ENCODE data around the gene C6orf89.

The C6orf89 gene

GRCh38 chr6:36953931-36954261 is 68.1 kb downstream of the C6orf89 start:
- H3K36me3 ChIP-seq = no peaks in the 10 kb centered on the region
- H3K4me1 ChIP-seq = no peaks in the 10 kb centered on the region
- TF ChIP-seq, protein P1, sequence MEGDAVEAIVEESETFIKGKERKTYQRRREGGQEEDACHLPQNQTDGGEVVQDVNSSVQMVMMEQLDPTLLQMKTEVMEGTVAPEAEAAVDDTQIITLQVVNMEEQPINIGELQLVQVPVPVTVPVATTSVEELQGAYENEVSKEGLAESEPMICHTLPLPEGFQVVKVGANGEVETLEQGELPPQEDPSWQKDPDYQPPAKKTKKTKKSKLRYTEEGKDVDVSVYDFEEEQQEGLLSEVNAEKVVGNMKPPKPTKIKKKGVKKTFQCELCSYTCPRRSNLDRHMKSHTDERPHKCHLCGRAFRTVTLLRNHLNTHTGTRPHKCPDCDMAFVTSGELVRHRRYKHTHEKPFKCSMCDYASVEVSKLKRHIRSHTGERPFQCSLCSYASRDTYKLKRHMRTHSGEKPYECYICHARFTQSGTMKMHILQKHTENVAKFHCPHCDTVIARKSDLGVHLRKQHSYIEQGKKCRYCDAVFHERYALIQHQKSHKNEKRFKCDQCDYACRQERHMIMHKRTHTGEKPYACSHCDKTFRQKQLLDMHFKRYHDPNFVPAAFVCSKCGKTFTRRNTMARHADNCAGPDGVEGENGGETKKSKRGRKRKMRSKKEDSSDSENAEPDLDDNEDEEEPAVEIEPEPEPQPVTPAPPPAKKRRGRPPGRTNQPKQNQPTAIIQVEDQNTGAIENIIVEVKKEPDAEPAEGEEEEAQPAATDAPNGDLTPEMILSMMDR (IDR thresholded peaks at IDR 0.05; ENCODE audit: low read depth, low read length) = no peak
- no peak overlapping the region for H3K4me3 ChIP-seq (ENCODE audit: low read depth, low read length)
- no peaks in the 10 kb centered on the region for H3K27me3 ChIP-seq
- no peak for DNase-seq
- H3K9me3 ChIP-seq = no peaks in the 10 kb centered on the region

- Histone ChIP-seq H3K4me3 (ENCODE audit: low read depth, low read length) (no peak within 1 kb of the TSS), H3K27me3 (no peaks in the 10 kb centered on the region), H3K36me3 (no peaks in the 10 kb centered on the region), H3K4me1 (no peaks in the 10 kb centered on the region), H3K9me3 (no peaks in the 10 kb centered on the region)
- TF ChIP-seq, protein P1 (IDR thresholded peaks at IDR 0.05; ENCODE audit: low read depth, low read length) = no peak
- no peak for DNase-seq
Observed at GRCh38 chr6:36954262-36954931, 68.6 kb downstream of the C6orf89 start, which contains the start of gene PI16. Gene PI16 (plus strand): TSS chr6:36954738. CDS start chr6:36954761, 23 bp downstream.

DNA sequence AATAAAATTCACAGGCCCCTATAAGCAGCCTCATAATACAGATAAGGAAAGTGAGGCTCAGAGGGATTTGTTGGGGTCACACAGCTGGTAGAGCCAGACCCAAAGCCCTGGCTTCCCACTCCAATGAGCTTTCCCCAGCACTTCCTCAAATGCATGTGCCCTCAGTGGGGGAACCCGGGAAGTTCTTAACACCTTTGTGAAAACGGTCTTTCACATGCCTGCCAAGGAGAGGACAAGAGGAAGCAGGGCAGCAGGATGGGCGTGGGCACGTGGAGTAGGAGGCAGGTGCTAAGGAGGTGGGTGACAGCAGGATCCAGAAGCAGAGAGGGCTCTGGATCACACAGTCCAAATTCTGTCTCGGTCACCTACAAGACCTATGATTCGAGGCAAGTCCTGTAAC is 69.4 kb downstream of the C6orf89 start:
- TF ChIP-seq, protein P1 (IDR thresholded peaks at IDR 0.05; ENCODE audit: low read depth, low read length) = no peak
- H3K4me3 ChIP-seq (ENCODE audit: low read depth, low read length) = no peak overlapping the region
- no peaks in the 10 kb centered on the region for H3K36me3 ChIP-seq
- no peaks in the 10 kb centered on the region for H3K4me1 ChIP-seq
- H3K9me3 ChIP-seq = no peaks in the 10 kb centered on the region
- no peaks in the 10 kb centered on the region for H3K27me3 ChIP-seq
- no peak for DNase-seq

GRCh38 chr6:36955671-36956445 is 70.1 kb downstream of the C6orf89 start:
- no peaks in the 10 kb centered on the region for H3K27me3 ChIP-seq

DNA sequence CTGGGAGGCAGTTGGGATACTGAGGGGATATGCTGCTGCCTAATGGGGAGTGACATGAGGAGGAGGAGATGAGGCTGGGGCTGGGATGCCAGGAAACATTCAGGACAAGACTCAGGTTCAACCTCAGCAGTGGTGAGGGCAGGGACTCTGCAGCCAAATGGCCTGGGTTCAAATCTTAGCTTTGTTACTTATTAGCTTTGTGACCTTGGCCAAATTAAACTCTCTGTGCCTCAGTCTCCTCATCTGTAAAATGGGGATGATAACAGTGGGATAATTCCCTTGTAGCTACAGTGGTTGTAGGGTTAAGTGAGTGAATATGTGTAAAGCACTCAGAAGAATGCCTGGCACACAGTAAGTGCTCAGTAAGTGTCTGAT is 70.7 kb downstream of the C6orf89 start:
- Histone ChIP-seq H3K36me3 (no peaks in the 10 kb centered on the region), H3K27me3 (no peaks in the 10 kb centered on the region), H3K9me3 (no peaks in the 10 kb centered on the region), H3K4me1 (peaks cover 5% of the 10 kb centered on the region; the same call in 1 of the 2 replicates), H3K4me3 (ENCODE audit: low read depth, low read length) (no peak overlapping the region)
- DNase-seq = no peak
- TF ChIP-seq, protein P1 (IDR thresholded peaks at IDR 0.05; ENCODE audit: low read depth, low read length) = no peak

More at GRCh38 chr6:36955671-36956445, 70.1 kb downstream of the C6orf89 start:
- no peak for DNase-seq
- TF ChIP-seq, protein P1 (IDR thresholded peaks at IDR 0.05; ENCODE audit: low read depth, low read length) = no peak
- H3K4me1 ChIP-seq = peaks cover 2% of the 10 kb centered on the region; the same call in 1 of the 2 replicates
- no peak overlapping the region for H3K4me3 ChIP-seq (ENCODE audit: low read depth, low read length)
- no peaks in the 10 kb centered on the region for H3K36me3 ChIP-seq
- no peaks in the 10 kb centered on the region for H3K9me3 ChIP-seq

- DNase-seq = no peak
- H3K4me1 ChIP-seq = peaks cover 5% of the 10 kb centered on the region; the same call in 1 of the 2 replicates
- no peaks in the 10 kb centered on the region for H3K9me3 ChIP-seq
- no peaks in the 10 kb centered on the region for H3K27me3 ChIP-seq
- H3K36me3 ChIP-seq = no peaks in the 10 kb centered on the region
- no peak overlapping the region for H3K4me3 ChIP-seq (ENCODE audit: low read depth, low read length)
- TF ChIP-seq, protein P1 (IDR thresholded peaks at IDR 0.05; ENCODE audit: low read depth, low read length) = no peak
Observed at GRCh38 chr6:36957773-36958271, 72.1 kb downstream of the C6orf89 start.

All from BE2C (cell line).